IPS-18c (cell line): Measurements from ENCODE around the gene GTF3C1.

Experiments
- H3K4me3 ChIP-seq: 2 replicates; pipeline ENCODE4 v1.7.0; 2013; ENCODE audit warnings: low read depth, mild to moderate bottlenecking, low read length, moderate library complexity; ENCODE audit not compliant: insufficient read depth
- H3K9me3 ChIP-seq: one replicate; pipeline ENCODE4 v1.6.1; 2013; ENCODE audit warnings: mild to moderate bottlenecking, low read length, moderate library complexity; ENCODE audit not compliant: control insufficient read depth, insufficient read depth

Gene GTF3C1

GRCh38 chr16:27482397-27483087, 67.2 kb downstream of the GTF3C1 start:
- H3K9me3 ChIP-seq: no peaks in the 10 kb centered on the region
- H3K4me3 ChIP-seq: no peak overlapping the region

DNA sequence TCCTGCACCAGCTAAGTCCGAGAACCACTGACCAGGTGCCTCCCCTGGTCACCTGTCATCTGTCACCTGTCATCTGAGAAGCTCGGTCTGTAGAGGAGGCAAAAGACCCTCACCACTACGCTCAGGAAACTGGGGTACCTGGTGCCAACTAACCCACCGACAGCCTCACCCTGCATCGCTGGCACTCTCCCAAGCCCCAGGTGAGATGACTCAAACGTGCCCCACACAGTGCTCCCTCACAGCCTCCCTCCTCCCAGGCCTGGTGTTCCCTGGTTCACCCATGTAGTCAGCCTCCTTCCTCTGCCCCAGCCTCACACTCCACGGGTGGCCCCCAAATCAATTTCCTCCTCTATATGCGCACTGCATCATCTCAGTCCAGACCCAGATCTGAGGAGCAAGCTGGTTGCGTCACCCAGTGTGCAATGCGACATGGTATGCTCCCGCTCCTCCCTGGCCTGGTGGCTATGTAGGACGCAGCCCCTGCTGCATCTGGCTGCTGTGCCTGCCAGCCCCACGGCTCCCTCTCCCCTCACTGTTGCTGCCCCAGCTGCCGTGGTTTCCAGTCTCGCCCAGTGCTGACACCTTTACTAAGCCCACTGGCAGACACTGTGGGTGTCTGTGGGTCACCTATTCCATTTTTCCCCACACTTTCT, 68.3 kb downstream of the GTF3C1 start:
- Histone ChIP-seq H3K9me3 (no peaks in the 10 kb centered on the region), H3K4me3 (no peak overlapping the region)

DNA sequence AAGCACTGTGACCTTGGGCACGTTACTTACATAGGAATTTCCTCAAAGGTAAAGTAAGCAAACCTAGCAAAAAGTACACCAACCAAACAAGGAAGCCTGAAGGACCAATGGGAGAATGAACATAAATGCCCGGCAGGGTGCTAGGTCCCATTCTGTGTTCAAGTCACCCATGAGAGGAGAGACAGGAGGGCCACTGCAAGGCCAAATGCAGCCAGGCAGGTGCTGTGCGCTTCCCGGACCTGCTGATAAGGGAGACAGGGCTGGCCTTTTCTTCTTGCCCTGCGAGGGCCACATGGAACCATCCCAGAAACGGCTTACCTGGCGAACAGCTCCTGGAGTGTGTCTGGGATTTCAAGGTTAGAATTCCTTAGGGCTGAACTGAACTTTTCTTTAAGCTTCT, 69.0 kb downstream of the GTF3C1 start:
- no peak overlapping the region for H3K4me3 ChIP-seq
- H3K9me3 ChIP-seq: no peaks in the 10 kb centered on the region

DNA sequence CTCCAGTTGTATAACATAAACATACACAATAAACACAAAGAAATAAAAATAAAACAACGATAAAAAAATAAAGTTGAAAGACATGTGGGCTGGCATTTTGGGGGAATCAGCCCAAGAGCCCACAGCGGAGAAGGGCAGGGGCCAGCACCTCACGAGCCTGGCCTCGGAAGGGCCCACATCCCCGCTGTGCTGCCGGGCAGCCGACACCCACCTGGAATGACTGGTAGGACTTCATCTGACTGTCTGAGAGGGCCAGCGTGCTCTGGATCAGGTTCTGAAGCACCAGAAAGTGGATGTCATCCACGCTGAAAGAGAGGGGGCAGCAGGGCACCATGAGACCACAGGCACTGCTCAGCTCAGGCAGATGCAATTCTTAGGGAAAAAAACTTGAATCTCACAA, 73.5 kb downstream of the GTF3C1 start:
- no peaks in the 10 kb centered on the region for H3K9me3 ChIP-seq
- H3K4me3 ChIP-seq: no peak overlapping the region

- H3K9me3 ChIP-seq: no peaks in the 10 kb centered on the region
- H3K4me3 ChIP-seq: no peak overlapping the region
These were observed 74.2 kb downstream of the GTF3C1 start for GRCh38 chr16:27475561-27475960.

DNA sequence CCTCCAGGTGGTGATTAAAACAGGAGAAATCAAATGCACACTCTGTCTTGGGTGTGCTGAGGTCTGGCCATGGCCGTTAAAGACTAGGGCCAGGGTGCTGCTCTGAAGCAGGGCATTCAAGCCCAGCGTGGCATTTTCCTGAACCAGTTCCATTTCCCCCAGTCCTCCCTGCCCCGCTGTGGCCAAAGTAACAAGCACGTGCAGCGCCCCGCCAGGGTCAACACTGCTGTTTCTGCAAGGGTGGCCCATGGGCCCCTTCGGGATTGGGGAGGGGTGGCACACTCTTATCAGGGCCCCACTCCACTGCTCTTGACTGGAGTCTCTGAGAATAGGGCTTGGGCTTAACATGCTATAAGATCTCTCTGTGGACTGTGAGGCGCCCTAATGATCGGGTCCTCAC, 74.8 kb downstream of the GTF3C1 start:
- H3K4me3 ChIP-seq: no peak overlapping the region
- no peaks in the 10 kb centered on the region for H3K9me3 ChIP-seq

- H3K4me3 ChIP-seq: no peak overlapping the region
- no peaks in the 10 kb centered on the region for H3K9me3 ChIP-seq
These were observed 75.7 kb downstream of the GTF3C1 start for GRCh38 chr16:27474041-27474440.

DNA sequence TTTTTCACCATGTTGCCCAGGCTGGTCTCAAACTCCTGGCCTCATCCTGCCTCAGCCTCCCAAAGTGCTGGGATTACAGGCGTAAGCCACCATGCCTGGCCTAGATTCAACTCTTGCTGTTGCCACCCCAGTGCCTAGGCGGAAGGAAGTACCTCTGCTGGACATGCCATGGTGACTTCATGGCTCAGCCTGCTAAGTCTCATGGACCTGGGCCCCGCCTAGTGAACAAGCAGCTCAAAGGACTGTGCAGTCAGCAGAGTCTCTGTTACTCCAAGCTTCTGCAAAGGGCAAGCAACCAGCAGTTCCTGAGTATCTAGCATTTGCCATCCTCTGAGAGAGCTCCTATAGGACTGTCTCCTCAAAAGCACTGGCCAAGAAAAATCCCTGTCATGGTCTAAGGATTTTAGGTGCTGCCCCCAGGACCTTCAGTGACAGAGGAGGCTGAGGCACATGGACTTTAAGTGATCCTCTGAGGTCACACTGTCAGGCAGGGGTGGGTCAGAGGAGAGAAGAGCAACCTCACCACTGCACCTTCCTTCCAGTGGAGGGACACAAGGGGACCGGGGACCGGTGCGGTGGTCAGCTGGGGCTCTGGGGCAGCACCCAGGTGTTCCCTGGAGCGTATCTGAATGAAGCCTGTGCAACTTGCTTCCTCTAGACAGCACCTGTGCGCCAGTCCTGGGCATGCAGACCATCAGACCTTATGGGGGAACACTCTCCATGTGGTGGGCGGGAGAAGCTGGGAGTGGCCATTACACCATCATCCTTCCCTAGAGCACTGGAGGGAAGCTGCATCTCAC, 76.4 kb downstream of the GTF3C1 start:
- Histone ChIP-seq H3K4me3 (no peak overlapping the region), H3K9me3 (no peaks in the 10 kb centered on the region)

DNA sequence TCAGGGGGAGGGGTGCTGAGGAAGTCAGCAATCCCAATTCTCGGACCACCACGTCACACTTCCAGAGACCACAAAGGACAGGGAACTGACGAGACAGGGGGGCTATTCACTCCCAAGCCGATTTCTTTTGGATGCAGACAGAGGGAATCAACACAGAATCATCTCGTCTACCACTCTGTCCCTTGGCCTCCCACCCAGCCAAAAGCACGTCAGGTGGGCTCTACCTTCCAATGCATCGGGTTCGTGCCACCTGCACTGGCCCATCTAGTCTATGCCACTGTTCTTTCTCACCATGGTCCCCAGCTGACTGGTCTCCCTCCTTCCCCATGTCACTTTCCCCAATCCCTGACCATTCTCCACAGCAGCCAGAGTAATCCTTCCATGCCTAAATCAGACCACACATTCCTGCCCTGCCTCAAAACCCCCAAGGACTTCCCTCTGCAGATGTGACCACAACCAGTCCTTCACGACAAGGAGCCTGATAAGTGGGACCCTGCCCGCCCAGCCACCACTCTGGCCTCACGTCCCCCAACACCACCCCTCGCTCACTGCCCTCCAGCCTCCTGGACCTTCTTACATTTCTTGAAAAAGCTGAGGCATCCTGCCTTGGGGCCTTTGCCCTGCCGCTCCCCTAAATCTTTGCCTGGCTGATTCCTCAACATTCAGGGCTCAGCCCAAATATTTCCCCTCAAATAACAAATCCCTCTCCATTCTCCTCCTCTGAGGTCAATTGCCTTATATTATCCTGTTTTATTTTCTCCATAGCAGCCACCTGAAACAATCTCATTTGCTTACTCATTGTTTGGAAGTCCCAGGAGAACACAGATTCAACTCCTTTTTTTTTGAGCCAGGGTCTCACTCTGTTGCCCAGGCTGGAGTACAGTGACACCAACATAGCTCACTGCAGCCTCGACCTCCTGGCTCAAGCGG, 77.4 kb downstream of the GTF3C1 start:
- Histone ChIP-seq H3K4me3 (no peak overlapping the region), H3K9me3 (no peaks in the 10 kb centered on the region)

DNA sequence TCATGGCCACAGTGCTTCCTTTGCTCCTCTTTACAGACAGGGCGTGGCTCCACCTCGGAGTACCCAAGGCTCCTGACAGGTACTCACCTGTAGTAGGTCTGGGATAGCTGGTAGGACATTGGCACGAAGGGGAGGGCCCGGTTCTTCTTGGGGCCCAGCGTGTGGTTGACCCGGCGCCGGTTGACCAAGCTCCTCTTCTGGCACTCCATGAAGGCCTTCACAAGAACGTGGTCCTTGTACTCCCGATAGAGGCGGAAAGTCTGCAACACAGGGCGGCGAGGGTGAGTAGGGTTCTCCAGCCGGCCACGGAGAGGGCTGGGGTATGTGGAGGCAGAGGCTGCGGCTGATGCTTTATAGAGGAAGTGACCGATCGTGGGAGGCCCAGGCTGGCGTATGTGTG, 78.1 kb downstream of the GTF3C1 start:
- Histone ChIP-seq H3K4me3 (no peak overlapping the region), H3K9me3 (no peaks in the 10 kb centered on the region)

DNA sequence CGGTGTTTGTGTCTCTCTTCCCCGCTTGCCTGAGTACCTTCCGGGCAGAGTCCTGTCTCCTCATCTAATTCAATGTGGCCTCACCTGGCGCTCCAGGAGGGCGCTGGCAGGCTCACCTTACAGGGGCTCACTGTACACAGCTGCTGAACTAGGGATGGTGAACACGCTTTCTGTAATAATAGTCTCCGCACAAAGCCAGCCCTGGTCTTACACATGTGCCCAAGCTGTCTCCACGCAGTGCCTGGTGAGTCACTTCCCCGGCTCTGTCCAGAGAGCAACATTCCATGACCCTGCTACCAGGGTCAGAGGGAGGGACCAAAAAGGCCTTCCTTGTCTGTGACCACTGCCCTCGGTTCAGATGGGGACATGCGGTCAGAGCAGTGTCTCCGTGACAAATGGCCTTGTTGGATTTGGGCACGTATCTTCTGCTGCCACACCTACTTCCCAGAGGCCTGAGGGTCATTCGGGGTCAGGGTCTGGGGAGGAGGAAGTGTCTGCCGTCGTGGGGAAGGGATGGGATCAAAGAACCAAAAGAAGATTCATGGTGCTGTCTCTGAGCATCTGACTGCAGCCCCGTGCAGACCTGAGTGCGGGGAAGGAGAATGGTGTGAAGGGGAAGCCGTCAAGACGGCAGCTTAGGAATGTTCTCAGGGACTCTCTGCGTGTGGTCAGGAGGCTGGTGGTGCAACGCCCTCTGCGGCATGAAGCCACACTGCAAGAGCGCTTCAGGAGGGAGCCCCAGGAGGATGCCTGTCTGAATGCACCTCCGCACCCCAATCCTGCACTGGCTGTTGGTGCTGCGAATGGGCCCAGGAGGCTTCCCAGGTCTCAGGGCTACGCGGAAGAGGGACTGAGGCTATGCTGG, 78.9 kb downstream of the GTF3C1 start:
- Histone ChIP-seq H3K9me3 (no peaks in the 10 kb centered on the region), H3K4me3 (no peak overlapping the region)

GRCh38 chr16:27468941-27469531, 80.7 kb downstream of the GTF3C1 start:
- Histone ChIP-seq H3K9me3 (no peaks in the 10 kb centered on the region), H3K4me3 (no peak overlapping the region)

GRCh38 chr16:27465483-27465879, 84.2 kb downstream of the GTF3C1 start:
- no peaks in the 10 kb centered on the region for H3K9me3 ChIP-seq
- H3K4me3 ChIP-seq: no peak overlapping the region

DNA sequence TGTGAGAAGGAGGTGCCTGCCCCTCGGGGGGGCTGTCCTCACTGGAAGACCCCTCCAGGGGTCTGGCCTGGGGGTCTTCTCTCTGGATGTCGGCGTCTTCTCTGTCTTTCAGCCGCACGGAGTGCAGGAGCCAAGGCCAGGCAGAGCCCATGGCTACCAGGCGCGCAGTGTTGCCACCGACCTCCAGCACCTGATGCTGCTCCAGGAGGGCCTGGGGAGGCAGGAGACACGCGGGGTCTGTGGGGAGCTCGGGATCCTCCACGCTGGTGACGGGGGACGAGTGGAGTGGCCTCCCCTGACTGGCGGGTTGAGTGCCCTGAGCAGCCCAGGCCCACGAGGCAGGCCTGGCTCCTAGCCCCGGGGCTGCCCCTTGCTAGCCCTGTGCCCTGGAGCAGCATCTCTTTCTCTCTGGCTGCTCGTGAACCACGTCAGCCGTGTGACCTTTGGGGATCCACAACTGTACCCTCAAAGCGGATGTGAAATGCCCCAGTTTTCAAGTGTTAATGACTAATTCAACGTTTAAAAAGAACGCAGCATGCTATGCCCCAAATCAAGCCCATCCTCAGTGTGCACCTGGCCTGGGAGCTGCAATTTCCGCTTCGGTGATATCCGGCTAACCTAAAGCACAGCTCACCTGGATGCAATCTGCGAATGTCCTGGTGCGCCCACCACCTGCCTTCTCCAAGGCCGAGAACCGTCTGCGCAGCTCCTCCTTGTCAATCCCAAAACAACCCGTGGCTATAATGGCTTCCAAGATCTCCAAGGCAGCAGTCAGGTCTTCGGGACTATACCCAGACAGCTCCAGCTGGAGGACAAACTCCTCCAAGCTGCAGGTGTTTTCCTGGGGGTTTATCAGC, 84.9 kb downstream of the GTF3C1 start:
- Histone ChIP-seq H3K9me3 (no peaks in the 10 kb centered on the region), H3K4me3 (no peak overlapping the region)
